Measurements from ENCODE around the gene TMEM213. TPM values are rescaled to one million over a fixed set of nuclear protein-coding genes. Genes with fewer than 3 reads are reported as not detected.

Gene TMEM213
- total RNA-seq, 1 experiment from 2014 or later, result not detected

GRCh38 chr7:138750901-138751464 is 46.8 kb upstream of the TMEM213 start:
- Histone ChIP-seq H3K27me3 (ENCODE audit: control insufficient read depth, insufficient read depth, low read length) (no peaks in the 10 kb centered on the region), H3K9me3 (ENCODE audit: control insufficient read depth, insufficient read depth, low read depth, low read length) (no peaks in the 10 kb centered on the region), H3K36me3 (ENCODE audit: control insufficient read depth, insufficient read depth, low read length) (no peaks in the 10 kb centered on the region), H3K4me3 (ENCODE audit: low read depth in 2 of 2, low read length in 2 of 2) (no peak overlapping the region), H3K4me1 (ENCODE audit: control insufficient read depth, insufficient read depth, low read length) (peaks cover 8% of the 10 kb centered on the region), H3K27ac (ENCODE audit: low read length) (no peak overlapping the region)
- ChIA-PET CTCF (no interaction called here), POLR2A (no interaction called here)
- TF ChIP-seq POLR2AphosphoS5 (IDR thresholded peaks at IDR 0.05; ENCODE audit: low read depth, low read length) (no peak), SIN3A (IDR thresholded peaks at IDR 0.05; ENCODE audit: borderline replicate concordance, insufficient read depth, low read depth, low read length) (no peak), TCF7L2 (IDR thresholded peaks at IDR 0.05; ENCODE audit: low read depth, low read length) (no peak), REST (IDR thresholded peaks at IDR 0.05; ENCODE audit: insufficient read depth in 1 of 2, low read depth in 2 of 2, low read length in 1 of 2) (no peak)
- TF ChIP-seq, protein P1, sequence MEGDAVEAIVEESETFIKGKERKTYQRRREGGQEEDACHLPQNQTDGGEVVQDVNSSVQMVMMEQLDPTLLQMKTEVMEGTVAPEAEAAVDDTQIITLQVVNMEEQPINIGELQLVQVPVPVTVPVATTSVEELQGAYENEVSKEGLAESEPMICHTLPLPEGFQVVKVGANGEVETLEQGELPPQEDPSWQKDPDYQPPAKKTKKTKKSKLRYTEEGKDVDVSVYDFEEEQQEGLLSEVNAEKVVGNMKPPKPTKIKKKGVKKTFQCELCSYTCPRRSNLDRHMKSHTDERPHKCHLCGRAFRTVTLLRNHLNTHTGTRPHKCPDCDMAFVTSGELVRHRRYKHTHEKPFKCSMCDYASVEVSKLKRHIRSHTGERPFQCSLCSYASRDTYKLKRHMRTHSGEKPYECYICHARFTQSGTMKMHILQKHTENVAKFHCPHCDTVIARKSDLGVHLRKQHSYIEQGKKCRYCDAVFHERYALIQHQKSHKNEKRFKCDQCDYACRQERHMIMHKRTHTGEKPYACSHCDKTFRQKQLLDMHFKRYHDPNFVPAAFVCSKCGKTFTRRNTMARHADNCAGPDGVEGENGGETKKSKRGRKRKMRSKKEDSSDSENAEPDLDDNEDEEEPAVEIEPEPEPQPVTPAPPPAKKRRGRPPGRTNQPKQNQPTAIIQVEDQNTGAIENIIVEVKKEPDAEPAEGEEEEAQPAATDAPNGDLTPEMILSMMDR (IDR thresholded peaks at IDR 0.05), result no peak
- ATAC-seq, result no peak
- no peak for DNase-seq (ENCODE audit: low read depth, low spot score)
- in situ Hi-C loops (cut with HindIII; ENCODE audit: low pct_unique_long_range_greater_than_20kb, low sequenced_read_pairs) (no loop called here), intact Hi-C loops (cut with micrococcal nuclease; ENCODE audit: unreplicated experiment) (no loop called here)
- BruUV-seq (replicated peaks), result no TSS peak

- DNase-seq (ENCODE audit: low read depth, low spot score), result peak; percentile 100
- CTCF ChIA-PET, result no interaction called here
- H3K27me3 ChIP-seq (ENCODE audit: control insufficient read depth, insufficient read depth, low read length), result no peaks in the 10 kb centered on the region
- H3K4me1 ChIP-seq (ENCODE audit: control insufficient read depth, insufficient read depth, low read length), result peaks cover 8% of the 10 kb centered on the region
- no peak overlapping the region for H3K27ac ChIP-seq (ENCODE audit: low read length)
- H3K4me3 ChIP-seq (ENCODE audit: low read depth in 2 of 2, low read length in 2 of 2), result no peak overlapping the region
- intact Hi-C loops (cut with micrococcal nuclease; ENCODE audit: unreplicated experiment), result no loop called here
- H3K9me3 ChIP-seq (ENCODE audit: control insufficient read depth, insufficient read depth, low read depth, low read length), result no peaks in the 10 kb centered on the region
- no peaks in the 10 kb centered on the region for H3K36me3 ChIP-seq (ENCODE audit: control insufficient read depth, insufficient read depth, low read length)
- POLR2A ChIA-PET, result no interaction called here
- TF ChIP-seq, protein P1 (IDR thresholded peaks at IDR 0.05), result no peak
- peak; percentile 74; the same call in 1 of the 2 replicates for TF ChIP-seq TCF7L2 (IDR thresholded peaks at IDR 0.05; ENCODE audit: low read depth, low read length)
- in situ Hi-C loops (cut with HindIII; ENCODE audit: low pct_unique_long_range_greater_than_20kb, low sequenced_read_pairs), result no loop called here
- BruUV-seq (replicated peaks), result no TSS peak
- ATAC-seq, result peak; percentile 91
Observed at GRCh38 chr7:138752518-138753149, 45.2 kb upstream of the TMEM213 start.
